Gastrocnemius medialis (tissue), 4 donors: Measurements from ENCODE around the gene ZSCAN26. TPM values are rescaled to one million over a fixed set of nuclear protein-coding genes. Genes with fewer than 3 reads are reported as not detected.

ENCODE experiments used
- ATAC-seq, 2 donors: fragments of 150-250 bp; one replicate each; pipeline ENCODE4 v1.9.1; 2016
- DNase-seq, 2 donors: peaks; one replicate each; pipeline ENCODE4 v3.0.0-alpha.2; 2019
- H3K27ac ChIP-seq, 4 donors: fragments of 200-600 bp; sonication (generic); 1 replicate in 1 of 4; 2 replicates in 3 of 4; pipeline ENCODE4 v1.5.1; 2016 to 2018; ENCODE audit warnings: mild to moderate bottlenecking in 2 of 4, moderate library complexity in 1 of 4
- H3K27me3 ChIP-seq, 3 donors: fragments of 200-600 bp; sonication (generic) in 2 of 3; 1 replicate in 1 of 3; 2 replicates in 2 of 3; pipeline versions ENCODE4 v1.5.1 to v1.6.0; 2016 to 2019; ENCODE audit warnings: mild to moderate bottlenecking in 1 of 3, moderate library complexity in 1 of 3
- H3K36me3 ChIP-seq, 2 donors: fragments of 200-600 bp; sonication (generic) in 1 of 2; one replicate each; pipeline ENCODE4 v1.5.1; 2017 to 2018
- H3K4me1 ChIP-seq, 2 donors: fragments of 200-600 bp; sonication (generic) in 1 of 2; one replicate each; pipeline ENCODE4 v1.5.1; 2016 to 2017; ENCODE audit warnings: mild to moderate bottlenecking in 2 of 2
- H3K4me3 ChIP-seq, 4 donors: fragments of 200-600 bp; sonication (generic) in 3 of 4; 1 replicate in 1 of 4; 2 replicates in 3 of 4; pipeline ENCODE4 v1.5.1; 2016 to 2019; ENCODE audit warnings: mild to moderate bottlenecking in 2 of 4
- H3K9me3 ChIP-seq, 3 donors: fragments of 200-600 bp; sonication (generic) in 2 of 3; 1 replicate in 1 of 3; 2 replicates in 2 of 3; pipeline ENCODE4 v1.5.1; 2016 to 2019
- POLR2A ChIP-seq, 2 donors: fragments of 450-650 bp; IDR thresholded peaks; one replicate each; pipeline ENCODE4 v1.6.1; 2017; ENCODE audit warnings: antibody characterized with exemption in 2 of 2, mild to moderate bottlenecking in 2 of 2, moderate library complexity in 2 of 2
- in situ Hi-C, 4 donors: fragments of 200-750 bp; cut with MboI; loops; one replicate each; pipeline versions ENCODE4 v1.15.0 to v1.8.0; 2017; ENCODE audit warnings: low sequenced_read_pairs in 4 of 4
- intact Hi-C: fragments of 100-400 bp; cut with DNase I; formaldehyde crosslinking; loops from one replicate; pipeline ENCODE4 v1.15.1; 2023; ENCODE audit warnings: low total_unique reads
- total RNA-seq, 4 donors: library from RNA; depleted of rRNA; stranded (reverse); fragments of >200 nt; gene quantifications; one replicate each; pipeline versions ENCODE4 v1.1.0 to v1.2.3, GENCODE V29; 2016
- TF ChIP-seq, protein P1 (sequence below), 5 experiments: fragments of 450-650 bp in 3 of 5; fragments of 200-600 bp in 2 of 5; sonication (generic) in 2 of 5; IDR thresholded peaks in 4 of 5; conservative IDR thresholded peaks in 1 of 5; 1 replicate in 4 of 5; 2 replicates in 1 of 5; pipeline ENCODE4 v1.5.1; 2016 to 2019; ENCODE audit warnings: antibody characterized with exemption in 5 of 5, mild to moderate bottlenecking in 3 of 5, moderate library complexity in 3 of 5

The ZSCAN26 gene
- total RNA-seq, 4 donors from 2014 or later: 7.3 to 13.4 (median 9.8) TPM

DNA sequence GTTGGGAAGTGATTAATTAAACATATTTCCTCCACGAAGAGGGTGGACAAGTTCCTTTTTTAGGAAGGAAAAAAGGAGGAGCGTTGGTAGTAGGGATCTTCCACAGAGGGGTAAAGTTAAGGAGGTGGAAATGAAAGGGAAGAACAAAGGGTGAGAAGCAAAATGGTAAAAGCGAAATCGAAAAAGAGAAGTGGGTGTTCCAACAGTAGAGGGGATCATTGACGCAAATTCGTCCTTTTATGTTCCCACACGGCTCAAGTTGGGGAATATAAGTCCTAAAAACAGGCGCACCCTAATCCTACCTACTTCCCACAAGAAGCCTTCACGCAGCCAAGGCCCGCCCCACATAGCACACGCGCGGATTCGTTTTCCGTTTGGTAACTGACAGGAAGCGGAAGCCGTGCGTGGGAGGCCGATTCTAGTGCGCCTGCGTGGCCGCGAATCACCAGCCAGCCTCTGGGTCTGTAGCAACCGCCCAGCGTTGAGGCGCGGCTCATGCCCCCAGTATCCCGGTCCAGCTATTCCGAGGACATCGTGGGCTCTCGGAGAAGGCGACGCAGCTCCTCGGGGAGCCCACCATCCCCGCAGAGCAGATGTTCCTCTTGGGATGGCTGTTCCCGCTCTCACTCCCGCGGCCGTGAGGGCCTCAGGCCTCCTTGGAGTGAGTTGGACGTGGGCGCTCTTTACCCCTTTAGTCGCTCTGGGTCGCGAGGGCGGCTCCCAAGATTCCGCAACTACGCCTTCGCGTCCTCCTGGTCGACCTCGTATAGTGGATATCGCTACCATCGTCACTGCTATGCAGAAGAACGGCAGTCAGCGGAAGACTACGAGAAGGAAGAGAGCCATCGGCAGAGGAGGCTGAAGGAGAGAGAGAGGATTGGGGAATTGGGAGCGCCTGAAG is 7.8 kb upstream of the ZSCAN26 start, which contains the start of gene NKAPL:
NKAPL (plus strand) TSS at position 421 of the 901 bp plus-strand sequence; CDS start at position 496, 75 bp downstream.
- H3K4me3 ChIP-seq: peak within 1 kb of the TSS; percentile 58 to 71 (median 67)
- peaks cover 0 to 3% (median 0%) of the 10 kb centered on the region in 3 donors for H3K9me3 ChIP-seq
- TF ChIP-seq, protein P1, sequence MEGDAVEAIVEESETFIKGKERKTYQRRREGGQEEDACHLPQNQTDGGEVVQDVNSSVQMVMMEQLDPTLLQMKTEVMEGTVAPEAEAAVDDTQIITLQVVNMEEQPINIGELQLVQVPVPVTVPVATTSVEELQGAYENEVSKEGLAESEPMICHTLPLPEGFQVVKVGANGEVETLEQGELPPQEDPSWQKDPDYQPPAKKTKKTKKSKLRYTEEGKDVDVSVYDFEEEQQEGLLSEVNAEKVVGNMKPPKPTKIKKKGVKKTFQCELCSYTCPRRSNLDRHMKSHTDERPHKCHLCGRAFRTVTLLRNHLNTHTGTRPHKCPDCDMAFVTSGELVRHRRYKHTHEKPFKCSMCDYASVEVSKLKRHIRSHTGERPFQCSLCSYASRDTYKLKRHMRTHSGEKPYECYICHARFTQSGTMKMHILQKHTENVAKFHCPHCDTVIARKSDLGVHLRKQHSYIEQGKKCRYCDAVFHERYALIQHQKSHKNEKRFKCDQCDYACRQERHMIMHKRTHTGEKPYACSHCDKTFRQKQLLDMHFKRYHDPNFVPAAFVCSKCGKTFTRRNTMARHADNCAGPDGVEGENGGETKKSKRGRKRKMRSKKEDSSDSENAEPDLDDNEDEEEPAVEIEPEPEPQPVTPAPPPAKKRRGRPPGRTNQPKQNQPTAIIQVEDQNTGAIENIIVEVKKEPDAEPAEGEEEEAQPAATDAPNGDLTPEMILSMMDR (IDR thresholded peaks at IDR 0.05 in 4 of 5, conservative IDR thresholded peaks at IDR 0.05 in 1 of 5): no peak
- TF ChIP-seq POLR2A (IDR thresholded peaks at IDR 0.05): peak in 1 of 2 donors; percentile 39
- DNase-seq (peak; percentile 48 to 79), ATAC-seq (peak; percentile 91 to 96)
- intact Hi-C loops: no loop called here
- peaks cover 0 to 4% of the 10 kb centered on the region in 2 donors for H3K4me1 ChIP-seq
- no peaks in the 10 kb centered on the region for H3K27me3 ChIP-seq
- in situ Hi-C loops: loop anchor here in 1 of 4 donors (25.0 kb wide), 1 partner anchor 122 kb away; the partner anchor contains the start of gene ZKSCAN8
- H3K36me3 ChIP-seq: no peaks in the 10 kb centered on the region
- H3K27ac ChIP-seq: peak within 1 kb of the TSS in 3 of 4 donors; percentile 49 to 58 (median 51)

DNA sequence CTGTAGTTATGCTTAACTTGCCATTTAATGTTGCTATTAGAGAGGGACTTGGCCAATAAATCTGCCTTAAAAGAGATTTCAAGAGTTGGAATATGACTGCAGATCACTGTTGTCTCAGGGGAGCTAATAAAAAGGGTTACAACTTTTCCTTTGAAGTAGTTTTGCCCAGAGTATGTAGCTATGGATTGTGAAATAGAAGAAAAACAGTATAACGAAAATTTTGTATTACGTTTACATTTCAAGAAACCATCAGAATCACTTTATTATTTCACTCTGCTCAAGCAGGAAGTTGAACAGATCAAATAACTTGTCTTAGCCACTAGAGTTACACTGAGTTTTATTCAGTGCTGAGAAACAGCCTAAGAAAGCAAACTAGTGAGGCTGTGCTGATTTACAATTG is 3.0 kb upstream of the ZSCAN26 start:
- H3K9me3 ChIP-seq: peaks cover 0 to 3% (median 0%) of the 10 kb centered on the region in 3 donors
- no peak overlapping the region for H3K27ac ChIP-seq
- DNase-seq (no peak), ATAC-seq (no peak)
- TF ChIP-seq POLR2A (IDR thresholded peaks at IDR 0.05): no peak
- TF ChIP-seq, protein P1 (IDR thresholded peaks at IDR 0.05 in 4 of 5, conservative IDR thresholded peaks at IDR 0.05 in 1 of 5): no peak
- H3K27me3 ChIP-seq: no peaks in the 10 kb centered on the region
- no peaks in the 10 kb centered on the region for H3K36me3 ChIP-seq
- in situ Hi-C loops: loop anchor here in 3 of 4 donors (10.0 to 25.0 kb wide), 3 partner anchors 91 to 129 kb away; partner anchors contain the start of gene ZKSCAN8 (in 1 of the 3)
- H3K4me3 ChIP-seq: no peak overlapping the region
- intact Hi-C loops: no loop called here
- peaks cover 15 to 23% of the 10 kb centered on the region in 2 donors for H3K4me1 ChIP-seq

DNA sequence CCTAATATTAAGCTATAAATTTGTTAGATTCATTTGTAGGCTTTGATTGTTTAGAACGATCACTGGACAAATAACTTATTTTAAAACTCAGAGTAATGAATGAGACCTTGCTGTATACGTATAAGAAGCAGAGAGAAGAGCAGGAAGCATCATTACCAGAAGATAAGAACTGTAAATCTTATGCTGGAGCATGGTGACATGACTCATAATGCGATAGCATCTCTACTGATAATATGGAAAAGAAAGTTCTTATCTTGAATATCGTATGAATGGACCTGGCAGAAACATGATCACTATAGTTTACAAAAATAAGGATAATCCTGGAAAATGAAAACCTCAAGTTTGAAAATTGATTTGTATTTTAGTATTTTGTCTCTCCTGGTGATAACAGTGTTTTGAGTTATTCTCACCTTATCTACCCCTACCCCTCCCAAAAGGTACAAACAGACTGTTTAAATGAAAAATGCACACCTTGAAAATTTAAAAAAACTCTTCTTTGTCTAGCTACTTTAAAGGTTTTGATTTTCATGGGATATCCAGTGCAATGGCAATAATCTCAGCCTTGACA is 2.0 kb upstream of the ZSCAN26 start:
- Histone ChIP-seq H3K27me3 (no peaks in the 10 kb centered on the region), H3K9me3 (no peaks in the 10 kb centered on the region), H3K36me3 (no peaks in the 10 kb centered on the region), H3K4me3 (no peak overlapping the region), H3K27ac (no peak overlapping the region), H3K4me1 (peaks cover 15 to 27% of the 10 kb centered on the region in 2 donors)
- in situ Hi-C loops: loop anchor here in 3 of 4 donors (10.0 to 25.0 kb wide), 3 partner anchors 90 to 130 kb away; partner anchors contain the start of gene ZKSCAN8 (in 1 of the 3)
- TF ChIP-seq, protein P1 (IDR thresholded peaks at IDR 0.05 in 4 of 5, conservative IDR thresholded peaks at IDR 0.05 in 1 of 5): no peak
- ATAC-seq: no peak
- intact Hi-C loops: loop anchor here (5.0 kb wide), 3 partner anchors 72 to 788 kb away; partner anchors contain the start of genes ZKSCAN8 and ZSCAN31
- DNase-seq: no peak

DNA sequence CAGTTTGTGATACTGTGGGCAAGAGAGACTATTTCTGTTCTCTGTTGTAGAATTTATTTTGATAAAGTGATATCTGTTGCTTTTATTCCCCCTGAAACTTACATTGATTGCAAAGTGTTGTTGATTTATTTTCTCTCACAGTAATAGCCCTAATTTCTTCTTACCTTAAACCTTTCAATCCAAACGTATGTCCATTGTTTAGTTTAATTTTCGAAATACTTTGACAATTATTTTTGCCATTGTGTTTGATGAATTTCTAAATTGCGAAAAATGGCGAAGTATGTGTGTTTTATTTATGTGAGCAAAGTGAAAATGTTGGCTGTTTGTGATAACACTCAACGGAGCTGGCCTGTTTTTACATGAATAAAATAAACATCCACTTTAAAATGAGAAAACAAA is 381 bp upstream of the ZSCAN26 start:
- H3K4me1 ChIP-seq: peaks cover 15 to 27% of the 10 kb centered on the region in 2 donors
- in situ Hi-C loops: loop anchor here in 3 of 4 donors (10.0 to 25.0 kb wide), 3 partner anchors 88 to 132 kb away; partner anchors contain the start of gene ZKSCAN8 (in 1 of the 3)
- H3K36me3 ChIP-seq: peaks cover 0 to under 1% of the 10 kb centered on the region in 2 donors
- H3K27me3 ChIP-seq: no peaks in the 10 kb centered on the region
- TF ChIP-seq, protein P1 (IDR thresholded peaks at IDR 0.05 in 4 of 5, conservative IDR thresholded peaks at IDR 0.05 in 1 of 5): no peak
- TF ChIP-seq POLR2A (IDR thresholded peaks at IDR 0.05): no peak
- ATAC-seq (no peak), DNase-seq (no peak)
- H3K9me3 ChIP-seq: no peaks in the 10 kb centered on the region
- peak overlapping the region; percentile 76 to 81 (median 80) for H3K27ac ChIP-seq
- intact Hi-C loops: loop anchor here (2.0 to 5.0 kb wide), 4 partner anchors 71 to 789 kb away; partner anchors contain the start of genes ZKSCAN8 and ZSCAN31
- H3K4me3 ChIP-seq: peak overlapping the region; percentile 70 to 98 (median 92)
